GM19452 (cell line): ENCODE measurements around the gene NRP1.

ENCODE experiments used
- ATAC-seq: cut with Tn5 transposase; IDR thresholded peaks from one replicate; pipeline ENCODE4 v1.9.1; 2021; ENCODE audit not compliant: unreplicated experiment

The NRP1 gene

DNA sequence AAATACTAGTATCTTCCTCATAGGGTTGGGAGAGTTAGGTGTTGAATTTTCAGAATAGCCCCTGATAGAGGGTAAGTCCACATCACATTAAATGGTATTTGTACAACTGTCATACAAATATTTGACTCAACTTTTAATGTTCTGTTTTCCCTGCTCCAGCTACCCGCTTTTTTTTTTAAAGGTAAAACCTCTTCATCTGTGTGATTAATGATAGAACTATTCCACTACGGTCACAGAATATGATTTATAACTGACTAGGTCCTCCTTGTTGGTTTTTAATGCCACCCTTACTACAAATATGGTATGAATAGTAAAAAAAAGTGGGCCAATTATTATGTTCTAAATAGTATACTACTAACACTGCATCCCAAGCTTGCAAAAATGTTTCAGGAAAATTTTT is 15.6 kb upstream of the NRP1 start:
- no peak for ATAC-seq

GRCh38 chr10:33349268-33349667 is 14.8 kb upstream of the NRP1 start:
- no peak for ATAC-seq

- ATAC-seq: no peak
Measured at GRCh38 chr10:33347211-33347610, 12.7 kb upstream of the NRP1 start.

DNA sequence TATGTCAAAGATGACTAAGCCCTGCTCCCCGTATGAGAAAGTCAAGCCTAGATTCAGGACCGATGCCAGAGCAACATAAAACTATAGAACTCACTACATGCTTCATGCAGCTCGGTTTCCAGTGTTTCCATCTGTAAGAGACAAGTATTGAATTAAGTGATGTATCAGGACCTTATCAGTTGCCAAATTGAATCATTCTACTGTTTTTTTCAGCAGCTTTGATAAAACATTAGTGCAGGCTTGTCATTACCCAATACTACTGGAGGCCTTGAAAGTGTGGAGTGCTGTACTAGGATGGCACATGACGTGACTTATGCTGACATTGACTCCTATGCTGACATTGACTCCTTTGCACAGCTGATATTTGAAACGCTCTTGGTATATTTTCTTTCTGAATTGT is 10.8 kb upstream of the NRP1 start:
- ATAC-seq: no peak

GRCh38 chr10:33344676-33345075 is 10.2 kb upstream of the NRP1 start:
- no peak for ATAC-seq

DNA sequence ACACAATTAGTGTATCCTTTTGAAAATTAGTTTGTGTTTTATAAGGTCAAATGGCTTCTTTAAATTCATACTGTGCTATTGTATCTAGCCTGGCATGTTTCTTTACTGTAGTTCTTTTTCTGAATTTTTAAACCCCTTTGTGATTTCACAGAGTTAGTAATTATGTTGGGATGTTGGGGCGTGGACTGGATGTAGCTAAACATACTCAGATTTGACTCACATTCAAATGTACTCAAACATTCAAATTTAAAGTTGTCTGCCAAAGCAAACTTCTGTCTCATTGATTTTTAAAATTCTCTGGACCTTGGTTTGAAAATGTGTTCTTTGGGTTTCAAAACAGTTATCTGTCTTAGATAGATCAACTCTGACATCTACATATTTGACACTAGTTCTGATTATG is 7.2 kb upstream of the NRP1 start:
- ATAC-seq: no peak

GRCh38 chr10:33337326-33337957 is 3.0 kb upstream of the NRP1 start:
- no peak for ATAC-seq

- no peak for ATAC-seq
Measured at GRCh38 chr10:33336582-33337325, 2.3 kb upstream of the NRP1 start.

DNA sequence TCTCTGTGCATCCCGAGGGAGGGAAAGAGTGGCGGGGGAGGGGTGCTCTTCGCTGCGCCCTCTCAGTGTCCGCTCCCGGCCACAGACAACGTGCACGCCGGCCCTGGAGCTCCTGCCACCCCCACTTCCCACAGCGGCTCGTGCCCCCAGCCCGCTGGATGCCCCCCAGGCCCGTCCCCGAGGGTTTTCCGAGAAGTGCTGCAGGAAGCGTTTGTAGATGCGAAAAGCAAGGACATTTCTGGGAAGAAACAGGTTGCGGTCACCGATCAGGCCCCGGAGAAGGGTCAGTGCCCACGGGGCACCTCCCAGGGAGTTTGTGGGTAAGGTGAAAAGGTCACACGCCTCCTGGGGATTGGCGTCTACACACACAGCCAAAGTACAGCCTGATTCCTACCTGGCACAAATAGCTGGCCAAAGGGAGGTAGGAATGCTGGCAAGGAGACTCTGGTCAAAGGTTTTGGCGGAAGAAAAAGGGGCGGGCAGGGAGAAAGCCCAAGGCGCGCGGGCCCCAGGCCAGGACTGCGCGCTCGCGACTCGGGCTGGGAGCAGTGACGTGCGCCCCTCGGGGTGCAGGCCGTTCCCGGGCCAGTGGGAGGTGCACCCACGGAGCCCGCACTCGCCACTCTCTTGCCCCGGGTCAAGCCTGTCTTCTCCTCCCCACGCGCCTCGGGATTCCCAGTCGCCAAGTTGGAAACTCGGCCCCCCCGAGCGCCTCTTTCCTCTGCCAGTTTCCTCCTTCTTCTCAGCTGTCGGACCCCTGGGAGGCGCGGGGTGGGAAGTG is 1.5 kb upstream of the NRP1 start:
- no peak for ATAC-seq

GRCh38 chr10:33335551-33335800 is 1.0 kb upstream of the NRP1 start:
- no peak for ATAC-seq

DNA sequence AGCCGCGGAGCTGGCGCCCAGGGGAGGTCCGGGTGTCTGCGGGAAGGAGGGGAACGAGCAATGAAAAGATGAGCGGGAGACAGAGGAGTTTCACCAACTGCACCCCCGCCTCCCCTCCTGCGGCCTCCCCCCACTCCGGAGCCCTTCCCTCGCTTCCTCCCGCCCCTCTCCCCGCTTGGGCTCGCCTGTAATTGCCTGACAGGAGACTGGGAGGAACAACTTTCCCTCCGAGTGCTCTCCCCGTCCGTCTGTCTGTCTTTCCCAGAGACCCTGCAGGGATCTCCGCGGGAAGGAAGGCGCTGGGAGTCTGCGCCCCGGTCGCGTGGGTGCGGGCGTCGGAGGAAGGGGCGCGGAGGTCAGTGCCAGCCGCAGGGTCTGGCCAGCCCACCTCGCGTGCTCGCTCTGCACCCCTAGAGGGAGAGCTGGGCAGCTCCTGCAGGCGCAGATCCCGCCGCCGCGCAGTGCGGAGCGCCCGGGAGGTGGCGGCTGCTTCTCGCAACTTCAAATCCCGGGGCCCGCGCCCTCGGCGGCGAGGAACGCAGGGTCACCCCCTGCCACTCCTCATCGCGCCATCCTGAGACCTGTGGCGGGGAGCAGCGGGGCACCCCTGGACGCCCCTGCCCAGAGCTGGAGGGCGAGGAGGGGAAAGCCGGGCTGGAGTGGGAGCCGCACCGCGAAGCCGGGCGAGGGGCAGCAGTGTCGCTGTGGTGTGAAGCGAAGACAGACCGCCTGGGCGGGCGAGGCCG is 511 bp upstream of the NRP1 start:
- no peak for ATAC-seq

DNA sequence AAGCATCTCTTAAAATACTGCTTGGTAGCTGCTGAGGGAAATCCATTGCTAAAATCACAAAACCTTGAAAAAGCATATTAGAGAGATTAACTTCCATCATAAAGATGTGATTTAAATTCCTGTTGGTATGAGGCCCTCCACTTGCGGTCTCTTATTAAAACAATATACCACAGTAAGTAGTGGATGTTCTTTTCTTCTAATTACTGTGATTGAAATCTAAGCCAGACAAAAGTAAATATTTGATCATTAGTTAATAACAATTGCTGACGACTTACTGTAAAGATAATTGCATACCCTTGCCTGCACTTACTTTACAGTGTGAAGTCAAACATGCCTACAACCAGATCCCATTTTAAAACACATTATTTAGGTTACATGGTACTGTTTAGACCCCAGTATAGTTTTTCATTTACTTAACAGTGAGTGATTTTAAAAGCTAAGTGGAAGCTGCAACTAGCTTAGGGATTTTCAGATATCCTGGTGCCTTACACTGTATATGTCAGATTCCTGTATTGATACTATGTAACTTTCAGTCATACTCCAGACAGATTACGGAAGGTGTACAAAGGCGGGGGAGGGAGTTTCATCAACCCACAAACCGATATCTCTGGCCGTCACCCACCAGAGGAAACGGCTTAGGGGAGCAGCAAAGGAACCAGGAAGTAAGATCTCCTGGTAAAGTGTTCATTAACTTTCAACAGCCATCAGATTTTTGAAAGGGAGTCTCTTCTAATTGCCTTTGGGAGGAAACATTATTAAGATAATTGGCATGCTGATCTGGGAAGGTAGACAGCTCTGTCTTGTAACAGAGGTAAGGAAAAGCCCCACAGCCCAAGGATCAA is 986 bp downstream of the NRP1 start:
- ATAC-seq: no peak

GRCh38 chr10:33332183-33333065 is 2.0 kb downstream of the NRP1 start:
- ATAC-seq: no peak

GRCh38 chr10:33331379-33331694 is 3.1 kb downstream of the NRP1 start:
- no peak for ATAC-seq

DNA sequence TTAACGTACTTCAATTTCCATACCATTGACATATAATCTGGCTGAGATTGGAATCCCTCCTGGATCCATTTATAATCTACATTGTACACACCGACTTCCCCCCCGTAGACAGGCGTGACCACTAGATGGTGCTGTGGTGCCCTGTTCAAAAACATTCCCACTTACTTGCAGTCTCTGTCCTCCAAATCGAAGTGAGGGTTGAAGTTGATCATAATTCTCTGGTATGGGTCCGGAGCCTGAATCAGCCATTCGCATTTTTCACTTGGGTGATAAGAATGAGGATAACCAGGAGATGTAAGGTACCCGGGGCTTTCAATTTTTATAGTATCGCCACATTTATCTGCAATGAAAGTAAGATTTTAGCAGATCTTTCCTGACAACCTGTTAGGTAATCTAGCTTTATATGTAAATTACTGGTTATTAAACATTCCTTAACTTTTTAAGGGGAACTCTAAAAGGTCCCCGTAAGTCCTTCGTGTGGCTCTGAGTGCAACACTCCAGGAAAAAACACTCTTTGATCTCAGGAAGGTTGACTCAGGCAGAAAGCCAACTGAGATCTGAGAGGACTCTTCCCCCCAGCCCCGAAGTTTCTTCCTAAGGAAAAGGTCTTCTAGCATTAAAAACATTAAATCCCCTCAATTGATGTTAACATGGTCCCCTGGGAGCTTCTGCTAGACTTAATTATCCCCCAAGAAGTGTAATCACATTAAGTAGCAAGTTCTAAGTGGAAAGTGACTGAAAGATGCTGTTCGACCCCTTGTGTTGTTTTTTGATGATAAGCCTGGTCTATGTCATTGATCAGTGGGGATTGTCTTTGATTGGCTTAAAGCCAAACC is 3.7 kb downstream of the NRP1 start:
- no peak for ATAC-seq

GRCh38 chr10:33329178-33329577 is 5.3 kb downstream of the NRP1 start:
- no peak for ATAC-seq

- no peak for ATAC-seq
Measured at GRCh38 chr10:33328253-33328652, 6.2 kb downstream of the NRP1 start.

DNA sequence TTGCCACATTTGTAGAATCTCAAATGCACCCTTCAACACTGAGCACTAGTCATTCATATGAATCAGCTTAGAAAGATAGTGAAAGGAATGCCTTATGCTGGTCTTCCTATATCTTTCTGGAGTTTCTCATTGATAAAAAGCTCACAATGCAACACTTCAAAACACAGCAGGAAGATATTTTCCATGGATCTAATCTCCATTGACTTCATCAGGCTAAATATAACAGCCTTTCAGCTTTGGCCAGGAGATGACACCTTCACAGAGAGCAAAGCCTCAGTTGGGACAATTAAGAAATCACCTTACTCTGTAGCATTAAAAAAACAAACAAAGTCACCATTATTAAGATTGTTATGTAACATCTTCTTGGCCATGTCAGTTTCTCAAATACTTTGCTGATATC is 6.7 kb downstream of the NRP1 start:
- ATAC-seq: no peak

- ATAC-seq: no peak
Measured at GRCh38 chr10:33326933-33327332, 7.5 kb downstream of the NRP1 start.
